Measurements from ENCODE around the gene P2RY12.

P2RY12 gene

DNA sequence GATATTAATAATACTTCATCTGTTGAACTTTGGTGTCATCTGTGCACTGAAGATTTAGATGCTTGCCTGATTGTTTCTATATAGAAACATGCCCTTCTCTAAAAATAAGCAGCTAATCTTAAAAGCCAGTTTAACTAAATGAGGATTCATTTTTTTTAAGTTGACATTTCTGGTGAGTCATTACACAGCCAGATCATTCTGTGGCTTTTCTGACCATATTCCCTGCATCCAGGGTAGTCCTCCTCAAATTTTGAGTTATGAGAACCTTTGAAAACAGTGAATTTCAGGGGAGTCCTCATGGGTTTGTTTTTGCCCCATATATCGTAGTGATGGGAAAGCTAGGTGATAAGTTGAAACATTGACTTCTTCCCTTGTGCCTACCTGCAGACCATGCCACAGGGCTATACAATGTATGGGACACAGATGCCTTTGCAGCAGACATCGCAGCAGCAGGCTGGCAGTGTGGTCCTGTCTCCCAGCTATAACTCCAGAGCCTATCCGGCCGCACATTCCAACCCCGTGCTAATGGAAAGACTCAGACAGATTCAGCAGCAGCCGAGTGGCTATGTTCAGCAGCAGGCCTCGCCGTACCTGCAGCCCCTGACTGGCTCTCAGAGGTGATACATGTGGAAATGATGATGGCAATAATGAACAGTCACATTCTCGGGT lies 26.5 kb upstream of the P2RY12 start:
- Histone ChIP-seq H3K9me3 (ENCODE audit: control insufficient read depth, insufficient read depth, low read length) (peaks cover 6% of the 10 kb centered on the region; the same call in 1 of the 2 replicates), H3F3A (ENCODE audit: control insufficient read depth, insufficient read depth) (peaks cover 17% of the 10 kb centered on the region), H3K27ac (ENCODE audit: low read depth, low read length) (peak overlapping the region; percentile 94), H3K79me2 (ENCODE audit: control insufficient read depth, low read length) (no peaks in the 10 kb centered on the region), H4K20me1 (ENCODE audit: control insufficient read depth, insufficient read depth, low read depth, low read length) (no peaks in the 10 kb centered on the region), H3K4me2 (ENCODE audit: low read length) (peak overlapping the region; percentile 84), H3K27me3 (ENCODE audit: control insufficient read depth, low read length) (no peaks in the 10 kb centered on the region), H3K36me3 (ENCODE audit: control insufficient read depth, low read length) (peaks cover 12% of the 10 kb centered on the region), H3K4me1 (ENCODE audit: control insufficient read depth, low read length) (peaks cover 60% of the 10 kb centered on the region), H3K4me3 (ENCODE audit: low read length) (peak overlapping the region; percentile 65), H3K9me2 (replicated peaks; ENCODE audit: control insufficient read depth, low read length) (no peaks in the 10 kb centered on the region)
- TF ChIP-seq, protein P1, sequence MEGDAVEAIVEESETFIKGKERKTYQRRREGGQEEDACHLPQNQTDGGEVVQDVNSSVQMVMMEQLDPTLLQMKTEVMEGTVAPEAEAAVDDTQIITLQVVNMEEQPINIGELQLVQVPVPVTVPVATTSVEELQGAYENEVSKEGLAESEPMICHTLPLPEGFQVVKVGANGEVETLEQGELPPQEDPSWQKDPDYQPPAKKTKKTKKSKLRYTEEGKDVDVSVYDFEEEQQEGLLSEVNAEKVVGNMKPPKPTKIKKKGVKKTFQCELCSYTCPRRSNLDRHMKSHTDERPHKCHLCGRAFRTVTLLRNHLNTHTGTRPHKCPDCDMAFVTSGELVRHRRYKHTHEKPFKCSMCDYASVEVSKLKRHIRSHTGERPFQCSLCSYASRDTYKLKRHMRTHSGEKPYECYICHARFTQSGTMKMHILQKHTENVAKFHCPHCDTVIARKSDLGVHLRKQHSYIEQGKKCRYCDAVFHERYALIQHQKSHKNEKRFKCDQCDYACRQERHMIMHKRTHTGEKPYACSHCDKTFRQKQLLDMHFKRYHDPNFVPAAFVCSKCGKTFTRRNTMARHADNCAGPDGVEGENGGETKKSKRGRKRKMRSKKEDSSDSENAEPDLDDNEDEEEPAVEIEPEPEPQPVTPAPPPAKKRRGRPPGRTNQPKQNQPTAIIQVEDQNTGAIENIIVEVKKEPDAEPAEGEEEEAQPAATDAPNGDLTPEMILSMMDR (IDR thresholded peaks at IDR 0.05; ENCODE audit: low read depth, low read length, poor library complexity, severe bottlenecking) = no peak
- no peak for TF ChIP-seq EZH2phosphoT487 (IDR thresholded peaks at IDR 0.05; ENCODE audit: borderline replicate concordance, low read length)

DNA sequence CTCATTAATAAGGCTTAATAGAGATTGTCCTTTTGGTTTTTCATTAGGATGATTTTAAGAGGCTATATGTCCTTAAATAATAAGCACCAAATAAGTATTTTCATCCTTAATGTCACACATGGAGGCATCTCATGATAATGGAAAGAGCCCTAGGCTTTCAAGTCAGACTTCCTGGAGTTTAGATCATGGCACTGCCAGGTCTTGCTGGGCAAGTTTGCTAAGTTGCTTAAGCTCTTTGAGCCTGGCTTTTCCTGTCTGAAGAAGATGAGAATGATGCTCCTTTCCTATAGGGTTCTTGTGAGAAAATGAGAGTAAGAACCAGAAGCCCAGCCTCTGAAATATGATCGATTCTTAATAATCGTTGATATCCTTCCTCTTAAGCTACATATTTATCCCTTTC lies 23.4 kb upstream of the P2RY12 start:
- Histone ChIP-seq H3K4me2 (ENCODE audit: low read length) (no peak overlapping the region), H3K27me3 (ENCODE audit: control insufficient read depth, low read length) (no peaks in the 10 kb centered on the region), H3K36me3 (ENCODE audit: control insufficient read depth, low read length) (peaks cover 7% of the 10 kb centered on the region), H4K20me1 (ENCODE audit: control insufficient read depth, insufficient read depth, low read depth, low read length) (no peaks in the 10 kb centered on the region), H3K9me3 (ENCODE audit: control insufficient read depth, insufficient read depth, low read length) (peaks cover 2% of the 10 kb centered on the region; the same call in 1 of the 2 replicates), H3K9me2 (replicated peaks; ENCODE audit: control insufficient read depth, low read length) (no peaks in the 10 kb centered on the region), H3K27ac (ENCODE audit: low read depth, low read length) (no peak overlapping the region), H3K4me1 (ENCODE audit: control insufficient read depth, low read length) (peaks cover 76% of the 10 kb centered on the region), H3F3A (ENCODE audit: control insufficient read depth, insufficient read depth) (peaks cover 17% of the 10 kb centered on the region), H3K4me3 (ENCODE audit: low read length) (no peak overlapping the region), H3K79me2 (ENCODE audit: control insufficient read depth, low read length) (no peaks in the 10 kb centered on the region)
- TF ChIP-seq, protein P1 (IDR thresholded peaks at IDR 0.05; ENCODE audit: low read depth, low read length, poor library complexity, severe bottlenecking) = no peak
- TF ChIP-seq EZH2phosphoT487 (IDR thresholded peaks at IDR 0.05; ENCODE audit: borderline replicate concordance, low read length) = no peak

DNA sequence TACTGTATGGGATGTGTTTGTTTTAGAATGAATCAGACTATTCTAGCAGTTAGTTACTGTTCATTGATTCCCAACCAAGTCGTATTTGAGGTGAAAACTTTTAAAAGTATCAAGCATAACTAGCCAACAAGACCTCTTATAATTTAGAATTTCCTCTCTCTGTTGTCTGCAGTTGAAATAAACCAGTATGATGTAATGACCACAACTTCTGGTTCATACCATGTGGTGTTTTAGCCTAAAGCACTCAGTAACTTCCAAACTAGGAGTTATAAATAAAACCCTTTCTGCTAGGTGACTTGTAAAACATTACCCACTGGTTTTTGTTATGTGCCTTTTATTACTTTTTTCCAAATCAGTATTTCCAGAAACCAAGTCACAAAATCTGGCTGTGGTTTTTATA lies 19.8 kb upstream of the P2RY12 start:
- no peak for TF ChIP-seq EZH2phosphoT487 (IDR thresholded peaks at IDR 0.05; ENCODE audit: borderline replicate concordance, low read length)
- TF ChIP-seq, protein P1 (IDR thresholded peaks at IDR 0.05; ENCODE audit: low read depth, low read length, poor library complexity, severe bottlenecking) = no peak
- Histone ChIP-seq H3K4me1 (ENCODE audit: control insufficient read depth, low read length) (peaks cover 54% of the 10 kb centered on the region), H3K4me3 (ENCODE audit: low read length) (no peak overlapping the region)

More for the DNA sequence above, 19.8 kb upstream of the P2RY12 start:
- Histone ChIP-seq H3K27ac (ENCODE audit: low read depth, low read length) (no peak overlapping the region), H3K9me3 (ENCODE audit: control insufficient read depth, insufficient read depth, low read length) (no peaks in the 10 kb centered on the region), H3K79me2 (ENCODE audit: control insufficient read depth, low read length) (no peaks in the 10 kb centered on the region), H3K27me3 (ENCODE audit: control insufficient read depth, low read length) (no peaks in the 10 kb centered on the region), H3K9me2 (replicated peaks; ENCODE audit: control insufficient read depth, low read length) (no peaks in the 10 kb centered on the region), H4K20me1 (ENCODE audit: control insufficient read depth, insufficient read depth, low read depth, low read length) (no peaks in the 10 kb centered on the region), H3K4me2 (ENCODE audit: low read length) (peak overlapping the region; percentile 12; the same call in 1 of the 2 replicates), H3K36me3 (ENCODE audit: control insufficient read depth, low read length) (peaks cover 13% of the 10 kb centered on the region), H3F3A (ENCODE audit: control insufficient read depth, insufficient read depth) (peaks cover 4% of the 10 kb centered on the region; the same call in 1 of the 2 replicates)

Data from DOHH2 (cell line).